Esophagus squamous epithelium (tissue), 5 donors: ENCODE data around the gene CSAD. TPM values are rescaled to one million over a fixed set of nuclear protein-coding genes. Genes with fewer than 3 reads are reported as not detected.

Source experiments
- DNase-seq: peaks from one replicate; lab custom pipeline; 2025; lab: John Stamatoyannopoulos, UW
- H3K27ac ChIP-seq, 4 donors: fragments of 200-600 bp; sonication (generic); one replicate each; pipeline ENCODE4 v1.5.1; 2016 to 2019; ENCODE audit warnings: mild to moderate bottlenecking in 1 of 4
- H3K27me3 ChIP-seq, 4 donors: fragments of 200-600 bp; sonication (generic); 1 replicate in 3 of 4; 2 replicates in 1 of 4; pipeline versions ENCODE4 v1.5.1 to v1.6.0; 2017 to 2021; ENCODE audit warnings: antibody characterized with exemption in 1 of 4
- H3K36me3 ChIP-seq, 3 donors: fragments of 200-600 bp; sonication (generic); one replicate each; pipeline ENCODE4 v1.5.1; 2016 to 2019
- H3K4me1 ChIP-seq, 3 donors: fragments of 200-600 bp; sonication (generic); one replicate each; pipeline ENCODE4 v1.5.1; 2017 to 2019
- H3K4me3 ChIP-seq, 4 donors: fragments of 200-600 bp; sonication (generic); 1 replicate in 3 of 4; 2 replicates in 1 of 4; pipeline ENCODE4 v1.5.1; 2016 to 2019; ENCODE audit warnings: mild to moderate bottlenecking in 2 of 4, moderate library complexity in 1 of 4
- H3K9me3 ChIP-seq, 3 donors: fragments of 200-600 bp; sonication (generic); one replicate each; pipeline ENCODE4 v1.5.1; 2016 to 2019
- POLR2A ChIP-seq, 4 donors: fragments of 450-650 bp; IDR thresholded peaks; one replicate each; pipeline ENCODE4 v1.6.1; 2017; ENCODE audit warnings: antibody characterized with exemption in 4 of 4, mild to moderate bottlenecking in 4 of 4, moderate library complexity in 3 of 4
- WGBS, 2 donors: methylation state at CpG; one replicate each; pipeline ENCODE4 v1.1.5; 2018; 5-methylcytosine and 5-hydroxymethylcytosine counted together
- intact Hi-C: fragments of 100-400 bp; cut with DNase I; formaldehyde crosslinking; loops from one replicate; pipeline ENCODE4 v1.15.0; 2022
- total RNA-seq, 4 donors: library from RNA; depleted of rRNA; stranded (reverse); fragments of >200 nt; gene quantifications; one replicate each; pipeline ENCODE4 v1.1.0, GENCODE V29; 2016
- TF ChIP-seq, protein P1 (sequence below), 6 experiments: fragments of 450-650 bp in 4 of 6; fragments of 200-600 bp in 2 of 6; sonication (generic) in 2 of 6; IDR thresholded peaks; one replicate each; pipeline ENCODE4 v1.5.1; 2016 to 2019; ENCODE audit warnings: antibody characterized with exemption in 6 of 6, mild to moderate bottlenecking in 4 of 6, moderate library complexity in 4 of 6
- donor health status: DM: yes; HTN: yes; CAD: no.

CSAD gene
- total RNA-seq, 4 donors from 2014 or later: 11.4 to 30.5 (median 15.7) TPM

DNA sequence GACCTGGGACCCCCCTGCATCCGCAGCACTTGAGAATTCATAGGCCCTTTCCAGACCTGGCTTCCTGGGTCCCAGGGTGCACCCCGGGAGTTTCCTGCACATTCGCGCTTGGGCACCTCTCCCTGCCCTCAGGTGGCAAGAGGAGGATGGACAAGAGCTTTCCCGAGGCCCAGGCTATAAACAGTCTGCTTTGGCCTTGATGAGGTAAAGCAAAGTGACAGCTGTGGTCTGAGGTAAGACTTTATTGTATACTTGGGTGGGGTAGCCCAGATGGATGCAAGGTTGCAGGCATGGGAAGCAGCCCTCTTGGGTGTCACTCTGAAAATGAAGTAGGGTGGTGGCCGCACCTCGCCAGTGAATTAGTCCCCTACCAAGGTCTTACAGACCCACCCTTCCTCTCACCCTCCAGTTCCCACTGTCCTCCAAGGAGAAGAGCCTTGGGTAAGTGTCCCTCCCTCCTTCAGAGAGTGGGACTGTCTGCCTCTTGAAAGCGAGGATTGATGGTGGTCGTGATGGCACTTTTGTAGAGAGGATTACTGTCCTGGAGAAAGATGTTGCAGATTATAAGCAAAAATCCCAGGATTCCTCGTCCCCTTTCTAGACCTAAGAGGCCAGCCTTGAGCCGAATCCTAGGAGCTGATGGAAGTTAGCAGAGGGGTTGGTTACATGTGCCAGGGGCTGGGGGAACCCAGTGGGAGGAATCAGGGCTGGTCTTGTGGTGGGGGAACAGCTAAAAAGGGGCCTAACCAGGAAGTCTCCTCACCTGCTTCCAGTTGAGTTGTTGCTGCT, 10.6 kb upstream of the CSAD start:
- intact Hi-C loops: no loop called here
- 70 to 77% methylated on average over 7 to 9 of the region's 11 CpGs for WGBS, 2 donors

DNA sequence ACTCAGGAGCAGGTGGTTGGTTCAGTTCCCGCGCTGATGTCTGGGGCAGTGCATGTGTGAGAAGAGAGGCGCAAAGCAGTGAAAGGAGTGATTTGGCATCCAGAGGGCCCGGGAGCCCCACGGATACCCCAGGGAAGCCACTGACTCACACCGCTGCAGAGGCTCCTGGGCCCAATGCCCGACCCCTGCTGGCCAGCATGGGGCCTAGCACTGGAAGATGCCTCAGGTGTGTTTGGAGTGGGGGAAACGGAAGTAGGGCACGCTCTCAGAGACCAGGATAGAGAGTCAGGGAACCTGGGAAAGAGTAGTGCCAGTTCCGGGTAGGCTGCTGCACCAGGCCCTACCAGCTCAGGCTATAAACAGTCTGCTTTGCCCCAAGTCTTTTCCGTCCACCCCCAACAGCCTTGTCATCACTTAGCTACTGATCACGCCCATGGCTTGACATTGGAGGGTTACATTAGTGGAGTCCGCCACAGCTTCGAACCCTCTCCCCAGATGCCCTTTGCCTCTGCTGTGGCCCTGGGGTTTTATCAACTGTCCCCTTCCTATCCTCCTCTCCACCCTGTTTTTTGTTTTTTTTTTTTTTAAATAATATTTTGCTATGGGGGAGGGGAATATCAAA, 9.5 kb upstream of the CSAD start:
- DNase-seq: no peak
- Histone ChIP-seq H3K27me3 (no peaks in the 10 kb centered on the region), H3K9me3 (no peaks in the 10 kb centered on the region), H3K4me3 (no peak overlapping the region), H3K36me3 (peaks cover 13 to 78% (median 27%) of the 10 kb centered on the region in 3 donors), H3K4me1 (peaks cover 0 to 25% (median 7%) of the 10 kb centered on the region in 3 donors), H3K27ac (peak overlapping the region in 2 of 4 donors; percentile 5 to 8)
- intact Hi-C loops: no loop called here
- 50 to 60% methylated on average over 7 to 10 of the region's 14 CpGs for WGBS, 2 donors
- TF ChIP-seq POLR2A (IDR thresholded peaks at IDR 0.05): no peak
- TF ChIP-seq, protein P1, sequence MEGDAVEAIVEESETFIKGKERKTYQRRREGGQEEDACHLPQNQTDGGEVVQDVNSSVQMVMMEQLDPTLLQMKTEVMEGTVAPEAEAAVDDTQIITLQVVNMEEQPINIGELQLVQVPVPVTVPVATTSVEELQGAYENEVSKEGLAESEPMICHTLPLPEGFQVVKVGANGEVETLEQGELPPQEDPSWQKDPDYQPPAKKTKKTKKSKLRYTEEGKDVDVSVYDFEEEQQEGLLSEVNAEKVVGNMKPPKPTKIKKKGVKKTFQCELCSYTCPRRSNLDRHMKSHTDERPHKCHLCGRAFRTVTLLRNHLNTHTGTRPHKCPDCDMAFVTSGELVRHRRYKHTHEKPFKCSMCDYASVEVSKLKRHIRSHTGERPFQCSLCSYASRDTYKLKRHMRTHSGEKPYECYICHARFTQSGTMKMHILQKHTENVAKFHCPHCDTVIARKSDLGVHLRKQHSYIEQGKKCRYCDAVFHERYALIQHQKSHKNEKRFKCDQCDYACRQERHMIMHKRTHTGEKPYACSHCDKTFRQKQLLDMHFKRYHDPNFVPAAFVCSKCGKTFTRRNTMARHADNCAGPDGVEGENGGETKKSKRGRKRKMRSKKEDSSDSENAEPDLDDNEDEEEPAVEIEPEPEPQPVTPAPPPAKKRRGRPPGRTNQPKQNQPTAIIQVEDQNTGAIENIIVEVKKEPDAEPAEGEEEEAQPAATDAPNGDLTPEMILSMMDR (IDR thresholded peaks at IDR 0.05): peak; percentile 37 to 77 (median 64)

More for the DNA sequence above, 10.6 kb upstream of the CSAD start:
- H3K9me3 ChIP-seq: no peaks in the 10 kb centered on the region
- H3K4me3 ChIP-seq: no peak overlapping the region
- no peak for DNase-seq
- no peak for TF ChIP-seq POLR2A (IDR thresholded peaks at IDR 0.05)
- TF ChIP-seq, protein P1 (IDR thresholded peaks at IDR 0.05): no peak
- H3K4me1 ChIP-seq: peaks cover 0 to 16% (median 7%) of the 10 kb centered on the region in 3 donors
- no peak overlapping the region for H3K27ac ChIP-seq
- H3K36me3 ChIP-seq: peaks cover 10 to 68% (median 20%) of the 10 kb centered on the region in 3 donors
- H3K27me3 ChIP-seq: no peaks in the 10 kb centered on the region

DNA sequence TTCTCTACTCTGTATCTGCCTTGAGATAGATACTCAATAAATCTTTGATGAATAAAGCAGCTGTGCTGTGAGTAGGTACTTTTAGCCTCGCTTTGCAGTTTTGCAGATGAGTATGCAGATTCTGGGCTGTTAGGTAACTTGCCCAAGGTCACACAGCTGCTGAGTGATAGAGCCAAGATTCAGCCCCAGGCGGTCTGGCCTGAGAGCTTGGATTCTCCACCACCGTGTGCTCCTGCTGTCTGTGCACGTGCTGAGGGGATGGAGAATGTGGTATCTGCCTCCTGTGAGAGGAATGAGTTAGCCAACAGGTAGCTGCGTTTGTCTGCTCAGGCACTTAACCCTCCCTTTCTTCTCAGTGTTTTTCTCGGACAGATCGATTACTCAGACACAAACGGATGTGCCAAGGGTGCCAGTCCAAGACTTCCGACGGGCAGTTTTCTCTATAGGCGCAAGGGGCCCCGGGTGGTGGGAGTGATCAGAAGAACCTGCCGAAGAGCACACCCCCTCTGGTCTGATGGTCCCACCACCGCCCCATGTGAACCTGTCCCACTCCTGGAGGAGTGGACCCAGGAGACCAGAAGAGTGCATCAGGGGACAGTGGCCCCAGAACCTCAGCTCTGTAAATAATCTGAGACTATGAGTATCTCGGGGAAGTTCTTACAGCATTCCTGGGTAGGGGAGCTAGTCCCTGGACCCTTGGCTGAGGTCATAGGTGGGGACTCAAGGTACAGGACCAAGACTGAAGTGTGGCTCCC, 6.6 kb upstream of the CSAD start:
- Histone ChIP-seq H3K27ac (no peak overlapping the region), H3K9me3 (no peaks in the 10 kb centered on the region), H3K36me3 (peaks cover 28 to 97% (median 43%) of the 10 kb centered on the region in 3 donors), H3K4me1 (peaks cover 15 to 52% (median 18%) of the 10 kb centered on the region in 3 donors), H3K4me3 (no peak overlapping the region), H3K27me3 (no peaks in the 10 kb centered on the region)
- intact Hi-C loops: no loop called here
- 78 to 94% methylated on average over 3 to 10 of the region's 15 CpGs for WGBS, 2 donors
- DNase-seq: no peak
- TF ChIP-seq POLR2A (IDR thresholded peaks at IDR 0.05): no peak
- TF ChIP-seq, protein P1 (IDR thresholded peaks at IDR 0.05): no peak

DNA sequence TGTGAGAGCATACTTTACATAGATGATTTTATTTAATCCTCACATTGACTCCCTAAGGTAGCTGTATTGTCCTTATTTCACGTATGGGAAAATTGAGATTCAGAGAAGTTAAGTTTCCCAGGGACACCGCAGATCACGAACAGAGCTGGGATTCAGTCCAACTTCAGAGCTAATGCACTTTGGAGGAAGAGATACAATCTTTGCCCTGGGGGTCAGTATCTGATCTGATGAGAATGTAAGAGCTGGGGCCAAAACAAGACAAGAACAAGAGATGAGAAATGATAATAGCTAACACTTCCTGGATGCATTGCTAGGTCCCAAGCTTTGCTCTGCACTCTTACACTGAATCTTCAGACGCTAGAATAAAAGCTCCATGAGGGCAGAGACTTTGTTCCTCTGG, 6.0 kb upstream of the CSAD start:
- intact Hi-C loops: no loop called here
- Histone ChIP-seq H3K36me3 (peaks cover 28 to 97% (median 44%) of the 10 kb centered on the region in 3 donors), H3K9me3 (no peaks in the 10 kb centered on the region), H3K4me1 (peaks cover 21 to 58% (median 23%) of the 10 kb centered on the region in 3 donors), H3K4me3 (no peak overlapping the region), H3K27ac (no peak overlapping the region), H3K27me3 (no peaks in the 10 kb centered on the region)
- no peak for DNase-seq
- TF ChIP-seq, protein P1 (IDR thresholded peaks at IDR 0.05): no peak
- TF ChIP-seq POLR2A (IDR thresholded peaks at IDR 0.05): no peak
- 85 to 91% methylated on average over 4 of the region's 4 CpGs for WGBS, 2 donors
